22Rv1 (cell line): ENCODE measurements around the gene CETP.

Experiments used
- ZFX ChIP-seq: fragments of 450-650 bp; IDR thresholded peaks from 2 replicates; pipeline ENCODE4 v1.6.1; 2017; ENCODE audit warnings: antibody characterized with exemption, borderline replicate concordance
- TF ChIP-seq, protein P1 (sequence below): fragments of 450-650 bp; IDR thresholded peaks from 2 replicates; pipeline ENCODE4 v1.5.1; 2017; ENCODE audit warnings: mild to moderate bottlenecking

GRCh38 chr16:56966093-56966475, 4.3 kb downstream of the CETP start:
- TF ChIP-seq, protein P1, sequence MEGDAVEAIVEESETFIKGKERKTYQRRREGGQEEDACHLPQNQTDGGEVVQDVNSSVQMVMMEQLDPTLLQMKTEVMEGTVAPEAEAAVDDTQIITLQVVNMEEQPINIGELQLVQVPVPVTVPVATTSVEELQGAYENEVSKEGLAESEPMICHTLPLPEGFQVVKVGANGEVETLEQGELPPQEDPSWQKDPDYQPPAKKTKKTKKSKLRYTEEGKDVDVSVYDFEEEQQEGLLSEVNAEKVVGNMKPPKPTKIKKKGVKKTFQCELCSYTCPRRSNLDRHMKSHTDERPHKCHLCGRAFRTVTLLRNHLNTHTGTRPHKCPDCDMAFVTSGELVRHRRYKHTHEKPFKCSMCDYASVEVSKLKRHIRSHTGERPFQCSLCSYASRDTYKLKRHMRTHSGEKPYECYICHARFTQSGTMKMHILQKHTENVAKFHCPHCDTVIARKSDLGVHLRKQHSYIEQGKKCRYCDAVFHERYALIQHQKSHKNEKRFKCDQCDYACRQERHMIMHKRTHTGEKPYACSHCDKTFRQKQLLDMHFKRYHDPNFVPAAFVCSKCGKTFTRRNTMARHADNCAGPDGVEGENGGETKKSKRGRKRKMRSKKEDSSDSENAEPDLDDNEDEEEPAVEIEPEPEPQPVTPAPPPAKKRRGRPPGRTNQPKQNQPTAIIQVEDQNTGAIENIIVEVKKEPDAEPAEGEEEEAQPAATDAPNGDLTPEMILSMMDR, result no peak
- no peak for TF ChIP-seq ZFX
